GM13977 (cell line): ENCODE measurements around the gene SLCO1C1.
"Not testable (repeated sequence)": the region's sequence is repeated elsewhere in the genome, so short reads cannot be mapped to it uniquely, and the experiment has no call there.

Experiments
- DNase-seq: peaks from one replicate; pipeline ENCODE4 v3.0.0; 2012; ENCODE audit warnings: low spot score
- CTCF ChIP-seq: IDR thresholded peaks from 2 replicates; pipeline ENCODE4 v1.5.1; 2012; ENCODE audit warnings: mild to moderate bottlenecking, control low read depth; ENCODE audit not compliant: insufficient read depth; ENCODE audit errors: extremely low read depth, missing control alignments
- in situ Hi-C: fragments of 300-500 bp; cut with MboI; formaldehyde crosslinking; loops from one replicate; pipeline ENCODE4 v1.12.0; 2022; ENCODE audit warnings: low sequenced_read_pairs, low pct_unique_long_range_greater_than_20kb, mixed read lengths, inconsistent platforms; ENCODE audit not compliant: unreplicated experiment

The SLCO1C1 gene

GRCh38 chr12:20778969-20779368 lies 83.8 kb downstream of the SLCO1C1 start:
- no peak for TF ChIP-seq CTCF
- DNase-seq = no peak
- in situ Hi-C loops = no loop called here

- in situ Hi-C loops, DNase-seq: not testable (repeated sequence)
Observed at GRCh38 chr12:20779971-20780370, 84.8 kb downstream of the SLCO1C1 start.

GRCh38 chr12:20783796-20784357 lies 88.7 kb downstream of the SLCO1C1 start:
- in situ Hi-C loops, DNase-seq: not testable (repeated sequence)

GRCh38 chr12:20792971-20793370 lies 97.8 kb downstream of the SLCO1C1 start:
- in situ Hi-C loops = no loop called here
- TF ChIP-seq CTCF = no peak

GRCh38 chr12:20798554-20798953 lies 103.4 kb downstream of the SLCO1C1 start:
- no peak for DNase-seq
- in situ Hi-C loops = no loop called here
- peak; percentile 24 for TF ChIP-seq CTCF

More at GRCh38 chr12:20792971-20793370, 97.8 kb downstream of the SLCO1C1 start:
- no peak for DNase-seq

GRCh38 chr12:20800160-20800559 lies 105.0 kb downstream of the SLCO1C1 start:
- in situ Hi-C loops = no loop called here

GRCh38 chr12:20801035-20801434 lies 105.9 kb downstream of the SLCO1C1 start:
- in situ Hi-C loops = no loop called here
- DNase-seq = no peak
- TF ChIP-seq CTCF = no peak

More at GRCh38 chr12:20800160-20800559, 105.0 kb downstream of the SLCO1C1 start:
- no peak for DNase-seq
- TF ChIP-seq CTCF = no peak
